Mucosa of descending colon (tissue), 3 donors: Measurements from ENCODE around the gene MTUS2. TPM values are rescaled to one million over a fixed set of nuclear protein-coding genes. Genes with fewer than 3 reads are reported as not detected.

Experiments
- ATAC-seq: fragments of 200-7000 bp; cut with Tn5 transposase; one replicate; pipeline ENCODE4 v1.9.1; 2020; ENCODE audit warnings: mild to moderate bottlenecking, moderate library complexity
- DNase-seq, 3 donors: peaks; one replicate each; pipeline ENCODE4 v3.0.0-alpha.2; 2020
- H3K36me3 ChIP-seq: fragments of 200-600 bp; one replicate; pipeline ENCODE4 v1.8.0; 2021; ENCODE audit warnings: low read depth, mild to moderate bottlenecking
- H3K4me1 ChIP-seq: fragments of 200-600 bp; one replicate; pipeline ENCODE4 v1.8.0; 2021; ENCODE audit warnings: low read depth, mild to moderate bottlenecking
- H3K4me3 ChIP-seq: fragments of 200-600 bp; one replicate; pipeline ENCODE4 v1.8.0; 2021; ENCODE audit warnings: mild to moderate bottlenecking
- H3K9me3 ChIP-seq: fragments of 200-600 bp; one replicate; pipeline ENCODE4 v1.8.0; 2021; ENCODE audit warnings: mild to moderate bottlenecking
- CTCF ChIP-seq: fragments of 200-600 bp; IDR thresholded peaks from one replicate; pipeline ENCODE4 v1.8.0; 2022; ENCODE audit warnings: antibody characterized with exemption, mild to moderate bottlenecking
- intact Hi-C, 2 donors: fragments of 100-400 bp; cut with DNase I in 1 of 2; cut with micrococcal nuclease in 1 of 2; formaldehyde crosslinking; loops; one replicate each; pipeline versions ENCODE4 v1.11.0 to v1.11.1; 2022; cut with DNase I, micrococcal nuclease
- total RNA-seq, 3 donors: library from RNA; stranded (reverse); fragmentation: NEBNext Ultra II Directional in 2 of 3; extraction: Animal tissue kit (Norgen Biotek cat#: 25700) in 2 of 3; gene quantifications; one replicate each; pipeline versions ENCODE4 v1.2.1 to v1.2.4, GENCODE V29; 2021 to 2023
- donor health status: DM: no; HTN: no; CAD: no; lungs with moderate emphysema.
- donor health status: DM: no; HTN: no; CAD: no.
- donor health status: DM: no; HTN: yes; CAD: no.

The MTUS2 gene
- total RNA-seq, 3 donors from 2014 or later, result 0.09 to 0.85 (median 0.60) TPM

DNA sequence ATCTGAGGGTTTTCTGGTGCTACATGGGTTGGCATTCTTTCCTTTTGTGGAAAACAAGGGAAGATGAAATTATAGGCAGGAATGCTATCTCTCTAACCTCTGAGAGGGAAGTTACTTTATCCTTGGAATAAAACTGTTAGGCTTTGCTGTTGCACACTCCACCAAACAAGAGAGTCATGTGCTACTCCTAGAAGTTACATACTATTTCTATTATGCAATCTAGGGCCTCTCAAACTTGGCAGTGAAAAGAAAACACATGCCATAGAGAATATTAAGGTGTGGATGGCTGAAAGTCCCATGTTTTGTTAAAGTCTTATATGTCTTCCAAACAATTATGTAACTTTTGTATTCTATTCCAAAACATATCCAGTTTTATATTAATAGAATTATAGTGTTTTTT lies 407.4 kb downstream of the MTUS2 start:
- intact Hi-C loops, result no loop called here
- TF ChIP-seq CTCF, result no peak
- DNase-seq, result no peak
- Histone ChIP-seq H3K4me3 (no peak overlapping the region), H3K36me3 (no peaks in the 10 kb centered on the region), H3K9me3 (peaks cover 25% of the 10 kb centered on the region), H3K4me1 (no peaks in the 10 kb centered on the region)
- no peak for ATAC-seq

DNA sequence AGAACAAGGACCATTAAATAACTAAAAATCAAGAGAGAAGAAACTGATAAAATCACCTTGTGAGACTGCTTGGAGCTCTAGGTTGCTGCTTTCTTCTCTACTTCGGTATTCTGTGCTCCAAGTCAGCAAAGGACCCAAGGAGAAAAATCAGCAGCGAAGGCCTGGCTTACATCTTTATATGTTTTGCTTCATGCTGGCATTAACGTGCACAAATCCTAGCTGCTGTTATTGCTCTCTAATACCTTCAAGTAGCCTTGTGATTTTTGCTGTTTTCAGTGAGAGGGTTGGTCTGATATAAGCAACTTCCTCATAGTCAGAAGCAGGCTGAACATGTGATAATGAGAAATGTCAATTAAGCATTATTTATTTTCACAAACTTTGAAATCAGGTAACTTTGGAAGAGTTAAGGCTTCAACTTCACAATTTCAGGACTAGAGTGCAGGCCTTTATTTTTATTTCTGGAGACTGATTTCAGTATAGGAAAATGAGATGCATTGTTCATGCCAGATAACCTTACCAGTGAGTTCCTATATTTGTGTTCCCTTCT lies 410.2 kb downstream of the MTUS2 start:
- intact Hi-C loops, result no loop called here
- no peaks in the 10 kb centered on the region for H3K9me3 ChIP-seq
- DNase-seq (no peak), ATAC-seq (no peak)
- no peaks in the 10 kb centered on the region for H3K36me3 ChIP-seq
- no peak overlapping the region for H3K4me3 ChIP-seq
- no peaks in the 10 kb centered on the region for H3K4me1 ChIP-seq
- no peak for TF ChIP-seq CTCF

DNA sequence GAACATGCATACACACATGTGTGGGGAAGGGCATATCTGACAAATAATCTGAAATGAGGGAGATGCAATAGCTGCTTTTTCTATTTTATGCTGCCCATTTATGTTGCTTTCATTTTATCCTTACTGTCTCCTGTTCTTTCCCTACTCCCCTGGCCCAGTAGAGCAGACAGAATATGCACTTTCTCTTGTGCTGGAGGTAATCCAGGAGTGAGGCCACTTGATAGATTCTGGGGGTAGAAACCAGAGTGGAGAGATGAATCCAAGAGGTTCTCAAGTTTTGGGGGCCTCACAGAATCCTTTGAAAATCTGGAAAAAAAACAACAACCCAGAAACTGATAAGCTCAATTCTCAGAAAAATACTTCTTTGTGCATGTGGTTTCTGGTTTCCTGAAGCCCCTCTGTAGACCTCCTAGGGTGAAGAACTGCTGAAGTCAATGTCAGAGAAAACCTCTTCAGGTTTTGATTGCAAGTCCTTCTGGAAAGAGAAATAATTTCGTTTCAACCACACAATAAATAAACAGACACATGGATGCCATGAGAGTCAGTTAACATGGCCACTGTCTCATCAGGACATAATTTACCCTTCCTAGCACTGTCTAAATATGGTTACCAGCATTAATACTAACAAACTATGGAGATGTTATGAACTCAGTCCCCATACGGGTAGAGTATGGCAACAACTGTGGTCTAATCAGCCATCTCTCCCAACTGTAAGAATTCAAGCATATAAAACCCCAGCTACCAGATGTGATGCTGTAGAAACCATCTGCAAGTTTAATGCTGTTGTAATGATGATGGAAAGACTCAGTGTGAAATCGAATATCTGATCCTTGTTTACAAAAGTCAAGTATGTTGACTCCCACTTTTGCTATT lies 419.8 kb downstream of the MTUS2 start:
- peaks cover 3% of the 10 kb centered on the region for H3K9me3 ChIP-seq
- no peak for TF ChIP-seq CTCF
- intact Hi-C loops, result no loop called here
- H3K4me1 ChIP-seq, result no peaks in the 10 kb centered on the region
- no peak for ATAC-seq
- H3K36me3 ChIP-seq, result no peaks in the 10 kb centered on the region
- no peak overlapping the region for H3K4me3 ChIP-seq
- no peak for DNase-seq

DNA sequence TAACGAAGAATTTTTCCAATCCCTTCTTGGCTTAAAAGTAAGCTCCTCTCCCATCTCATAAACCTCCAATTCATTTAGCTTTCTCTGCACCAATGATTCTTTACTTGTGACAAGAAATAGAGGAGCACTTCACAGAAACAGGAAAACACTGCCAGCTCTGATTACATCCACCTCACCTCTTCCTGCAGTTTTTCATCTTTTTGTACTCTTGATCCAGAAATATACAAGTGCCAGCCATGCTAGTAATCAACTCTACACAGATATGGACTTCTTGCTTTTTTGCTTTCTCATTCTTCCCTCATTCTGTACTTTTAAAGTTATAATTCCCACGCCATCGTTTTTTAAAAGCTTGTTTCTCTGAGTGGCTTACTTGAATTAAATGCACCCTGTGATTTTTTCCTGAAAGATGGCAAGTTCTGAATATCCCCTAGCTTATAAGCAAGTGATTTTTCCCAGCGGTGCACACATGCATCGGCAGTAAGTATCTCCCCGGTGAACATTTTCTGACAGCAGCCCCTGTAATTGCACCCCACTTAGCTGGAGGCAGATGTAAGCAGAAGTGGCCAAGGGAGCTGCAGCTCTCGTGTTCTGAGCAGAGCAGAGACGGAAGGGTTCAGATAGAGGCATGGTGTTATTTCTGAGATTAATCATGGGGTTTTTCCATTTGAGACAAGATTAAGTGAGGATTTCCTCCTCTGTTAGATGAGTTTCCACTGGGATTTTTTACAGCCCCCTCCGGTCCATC lies 434.7 kb downstream of the MTUS2 start:
- Histone ChIP-seq H3K4me1 (no peaks in the 10 kb centered on the region), H3K9me3 (no peaks in the 10 kb centered on the region), H3K36me3 (no peaks in the 10 kb centered on the region), H3K4me3 (no peak overlapping the region)
- no peak for TF ChIP-seq CTCF
- intact Hi-C loops, result no loop called here
- no peak for ATAC-seq
- no peak for DNase-seq

DNA sequence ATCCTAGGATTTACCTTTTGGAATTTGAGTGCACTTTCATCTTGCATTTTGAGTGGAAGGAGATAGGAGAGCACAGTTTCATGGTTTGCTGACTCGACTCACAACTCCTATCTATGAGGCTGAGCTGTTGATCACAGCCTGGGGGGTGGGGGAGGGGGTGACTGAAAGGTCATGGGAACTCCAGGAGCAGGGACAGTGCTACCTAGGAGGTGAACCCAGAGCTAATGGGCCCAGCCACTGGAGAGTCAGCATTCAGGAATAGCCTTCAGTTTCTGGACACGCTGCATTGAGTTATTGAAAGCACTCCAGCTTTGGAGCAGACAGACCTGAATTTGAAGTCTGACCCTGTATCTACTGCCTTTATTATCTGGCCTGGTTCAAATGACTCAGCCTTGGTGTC lies 435.4 kb downstream of the MTUS2 start:
- no peak for DNase-seq
- no peaks in the 10 kb centered on the region for H3K9me3 ChIP-seq
- H3K4me1 ChIP-seq, result no peaks in the 10 kb centered on the region
- no peak for ATAC-seq
- TF ChIP-seq CTCF, result no peak
- intact Hi-C loops, result no loop called here
- no peak overlapping the region for H3K4me3 ChIP-seq
- H3K36me3 ChIP-seq, result no peaks in the 10 kb centered on the region
